OCI-M1 (cell line): Measurements from ENCODE around the gene CEP43.

ENCODE experiments used
- DNase-seq: peaks from one replicate; lab custom pipeline; 2025; lab: John Stamatoyannopoulos, UW

The CEP43 gene, protein sequence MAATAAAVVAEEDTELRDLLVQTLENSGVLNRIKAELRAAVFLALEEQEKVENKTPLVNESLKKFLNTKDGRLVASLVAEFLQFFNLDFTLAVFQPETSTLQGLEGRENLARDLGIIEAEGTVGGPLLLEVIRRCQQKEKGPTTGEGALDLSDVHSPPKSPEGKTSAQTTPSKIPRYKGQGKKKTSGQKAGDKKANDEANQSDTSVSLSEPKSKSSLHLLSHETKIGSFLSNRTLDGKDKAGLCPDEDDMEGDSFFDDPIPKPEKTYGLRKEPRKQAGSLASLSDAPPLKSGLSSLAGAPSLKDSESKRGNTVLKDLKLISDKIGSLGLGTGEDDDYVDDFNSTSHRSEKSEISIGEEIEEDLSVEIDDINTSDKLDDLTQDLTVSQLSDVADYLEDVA

DNA sequence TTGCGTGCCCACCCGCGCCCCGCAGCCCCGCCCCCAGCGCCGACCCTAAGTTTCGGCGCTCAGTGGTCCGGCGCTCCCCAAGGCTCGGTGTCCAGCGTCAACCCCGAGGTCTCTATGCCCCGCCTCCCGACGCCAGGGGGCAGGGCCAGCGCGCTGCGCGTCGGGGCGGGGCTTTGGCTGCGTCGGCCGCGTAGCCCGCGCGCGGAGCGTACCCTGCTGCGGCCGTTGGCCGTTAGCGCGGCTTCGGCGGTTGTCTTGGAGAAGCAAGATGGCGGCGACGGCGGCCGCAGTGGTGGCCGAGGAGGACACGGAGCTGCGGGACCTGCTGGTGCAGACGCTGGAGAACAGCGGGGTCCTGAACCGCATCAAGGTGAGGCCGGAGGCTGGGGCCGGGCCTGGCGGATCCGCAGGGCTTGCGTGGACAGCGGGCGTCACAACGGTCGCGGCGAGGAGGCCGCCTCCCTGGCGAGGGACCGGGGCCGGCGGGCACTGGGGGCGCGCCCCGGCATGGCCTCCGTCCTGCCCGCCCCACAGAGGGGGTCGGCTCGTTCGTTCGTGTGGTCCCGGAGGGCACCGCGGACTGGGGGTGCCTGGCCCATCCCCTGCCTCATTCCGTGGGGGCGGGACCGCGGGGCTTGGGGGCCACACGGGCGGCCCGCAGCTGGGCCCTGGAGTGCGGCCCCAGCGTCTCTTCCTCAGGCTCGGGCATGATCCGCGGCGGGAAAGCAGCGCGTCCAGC, at the start of gene CEP43:
CEP43 (plus strand) TSS at position 253 of the 739 bp plus-strand sequence; CDS start at position 269, 16 bp downstream.
- DNase-seq: peak; percentile 98

DNA sequence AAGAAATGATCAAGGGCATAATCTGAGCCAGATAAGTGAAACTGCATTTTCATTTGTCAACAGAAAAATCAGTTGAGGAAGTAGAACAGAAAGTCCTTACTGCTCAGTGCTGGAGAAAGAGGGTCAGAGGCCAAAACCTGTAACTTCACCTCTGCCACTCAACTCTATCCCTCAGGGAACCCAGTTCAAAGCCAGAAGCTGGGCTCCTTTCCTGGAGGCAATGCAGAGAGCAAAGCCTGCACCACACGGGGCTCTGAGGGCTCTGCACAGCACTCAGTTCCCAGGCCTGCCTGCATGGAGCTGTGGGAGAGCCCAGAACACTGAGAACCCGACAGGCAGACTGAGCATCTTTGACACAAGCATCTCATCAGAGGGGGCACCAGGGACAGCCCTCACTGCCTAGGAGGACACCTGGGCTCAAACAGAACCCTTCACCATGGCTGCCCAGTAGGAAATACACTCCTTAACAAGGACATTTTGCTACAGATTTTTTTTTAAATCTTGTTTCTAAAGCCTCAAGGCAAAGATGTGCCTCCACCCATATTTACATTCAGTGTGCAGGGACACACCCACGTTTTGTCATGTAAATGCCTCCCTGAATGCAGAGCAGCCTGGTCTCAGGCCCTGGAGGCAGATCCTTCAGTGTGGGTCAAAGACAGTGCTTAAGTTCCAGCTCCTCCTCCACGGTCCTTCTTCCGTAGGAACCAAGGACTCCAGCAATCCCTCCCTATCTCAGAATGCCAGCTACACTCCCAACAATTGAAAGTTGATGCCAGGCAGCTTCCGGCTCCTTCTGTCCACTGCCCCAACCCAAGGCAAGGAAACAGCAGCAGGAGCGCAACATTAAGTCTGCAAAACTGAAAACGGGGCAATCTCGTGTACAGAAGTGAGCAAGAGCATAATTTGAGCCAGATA, 49.4 kb upstream of the CEP43 start:
- no peak for DNase-seq

DNA sequence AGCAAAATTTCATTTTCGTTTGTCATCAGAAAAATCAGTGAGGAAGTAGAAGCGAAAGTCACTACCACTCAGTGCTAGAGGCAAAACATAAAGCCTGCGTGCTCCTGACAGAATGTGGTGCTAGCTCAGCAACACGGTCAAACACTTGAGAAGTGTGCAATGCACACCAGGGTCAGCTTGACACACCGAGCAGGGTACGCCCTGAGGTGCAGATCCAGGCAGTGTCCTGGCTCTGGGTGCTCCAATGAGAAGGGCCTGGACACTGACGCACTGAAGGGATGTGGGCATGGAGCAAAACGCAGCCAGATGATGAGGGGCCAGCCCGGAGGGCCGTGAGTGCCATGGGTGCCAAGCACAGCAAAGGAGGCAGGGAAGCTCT, 48.8 kb upstream of the CEP43 start:
- DNase-seq: no peak

DNA sequence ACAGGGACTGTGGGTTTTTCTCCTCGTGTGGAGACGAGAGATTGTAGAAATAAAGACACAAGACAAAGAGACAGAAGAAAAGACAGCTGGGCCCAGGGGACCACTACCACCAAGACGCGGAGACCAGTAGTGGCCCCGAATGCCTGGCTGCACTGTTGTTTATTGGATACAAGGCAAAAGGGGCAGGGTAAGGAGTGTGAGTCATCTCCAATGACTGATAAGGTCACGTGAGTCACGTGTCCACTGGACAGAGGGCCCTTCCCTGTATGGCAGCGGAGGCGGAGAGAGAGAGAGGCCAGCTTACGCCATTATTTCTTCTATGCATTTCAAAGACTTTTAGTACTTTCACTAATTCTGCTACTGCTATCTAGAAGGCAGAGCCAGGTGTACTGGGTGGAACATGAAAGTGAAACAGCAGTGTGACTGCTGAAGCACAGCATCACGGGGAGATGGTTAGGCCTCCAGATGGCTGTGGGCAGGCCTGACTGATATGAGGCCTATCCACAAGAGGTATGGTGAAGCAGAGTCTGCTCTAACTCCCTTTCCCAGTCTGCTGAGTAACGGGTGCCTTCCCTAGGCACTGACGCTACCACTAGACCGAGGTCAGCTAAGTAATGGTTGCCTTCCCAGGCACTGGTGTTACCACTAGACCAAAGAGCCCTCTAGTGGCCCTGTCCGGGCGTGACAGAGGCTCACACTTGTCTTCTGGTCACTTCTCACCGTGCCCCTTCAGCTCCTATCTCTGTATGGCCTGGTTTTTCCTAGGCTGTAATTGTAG, 48.1 kb upstream of the CEP43 start:
- DNase-seq: peak; percentile 95

DNA sequence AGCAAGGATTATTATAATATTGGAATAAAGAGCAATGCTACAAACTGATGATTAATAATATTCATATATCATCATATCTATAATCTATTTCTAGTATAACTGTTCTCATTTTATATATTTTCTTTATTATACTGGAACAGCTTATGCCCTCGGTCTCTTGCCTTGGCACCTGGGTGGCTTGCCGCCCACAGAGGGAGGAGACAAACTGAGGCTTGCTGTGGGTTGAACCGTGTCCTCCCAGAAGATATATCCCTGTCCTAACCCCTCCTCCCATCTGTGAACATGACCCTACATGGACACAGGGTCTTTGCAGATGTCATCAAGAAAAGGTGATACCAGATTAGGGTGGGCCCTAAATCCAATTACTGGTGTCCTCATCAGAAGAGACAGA, 47.5 kb upstream of the CEP43 start:
- no peak for DNase-seq

DNA sequence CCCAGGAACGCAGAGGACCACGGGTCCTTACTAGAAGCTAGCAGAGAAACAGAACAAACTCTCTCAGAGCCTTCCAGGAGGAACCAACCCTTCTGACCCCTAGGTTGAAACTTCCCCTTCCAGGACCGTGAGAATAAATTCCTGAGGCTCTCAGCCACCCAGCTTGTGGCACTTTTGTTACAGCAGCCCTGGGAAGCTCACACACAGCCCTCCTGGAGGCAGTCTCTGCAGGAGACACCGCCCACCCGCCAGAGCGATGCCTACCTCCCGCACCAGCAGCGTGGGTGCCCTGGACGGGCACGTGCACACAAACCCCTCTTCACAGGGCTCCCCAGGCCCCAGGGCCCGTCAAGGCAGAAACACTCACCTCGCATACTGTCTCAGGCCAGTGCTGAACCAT, 47.1 kb upstream of the CEP43 start:
- no peak for DNase-seq

DNA sequence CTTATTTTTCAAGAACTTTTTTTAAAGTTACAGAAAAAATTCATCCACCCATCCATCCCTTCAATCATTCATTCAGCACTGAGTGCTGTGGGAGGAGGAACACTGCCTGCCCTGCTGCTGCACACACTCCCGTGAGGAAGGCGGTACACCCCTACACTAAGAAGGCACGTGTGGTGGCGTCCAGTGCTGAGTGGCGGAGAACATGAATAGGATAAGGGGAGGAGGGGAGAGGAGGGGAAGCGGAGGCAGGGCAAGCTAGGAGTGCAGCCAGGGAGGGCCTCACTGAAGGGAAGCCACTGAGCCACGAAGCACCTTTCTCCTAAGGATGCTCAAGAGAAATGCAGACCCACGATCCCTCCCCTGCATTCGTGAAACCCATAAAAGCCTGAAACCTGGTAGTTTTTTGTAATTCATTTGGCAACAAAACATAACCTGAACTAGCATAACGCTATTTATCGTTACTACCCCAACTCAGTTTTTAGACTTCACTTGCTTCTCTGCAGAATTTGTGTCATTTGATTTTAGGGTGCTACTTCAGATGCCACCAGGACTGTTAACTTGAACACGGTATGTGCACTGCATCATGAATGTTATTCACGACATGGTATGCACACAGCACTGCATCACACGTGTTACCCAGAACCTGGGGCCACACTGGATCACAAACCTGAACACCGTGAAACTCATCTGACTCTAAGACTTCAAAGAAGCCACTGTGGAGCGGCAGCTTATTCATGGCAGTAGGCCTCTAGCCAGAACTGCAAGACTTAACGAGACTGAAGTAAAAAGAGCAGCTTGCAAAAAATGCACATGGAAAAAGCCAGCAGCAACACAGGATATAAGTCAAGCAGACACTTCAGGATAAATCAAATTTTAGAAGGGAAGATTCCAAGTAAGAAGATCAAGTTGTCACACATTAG, 46.4 kb upstream of the CEP43 start:
- no peak for DNase-seq

DNA sequence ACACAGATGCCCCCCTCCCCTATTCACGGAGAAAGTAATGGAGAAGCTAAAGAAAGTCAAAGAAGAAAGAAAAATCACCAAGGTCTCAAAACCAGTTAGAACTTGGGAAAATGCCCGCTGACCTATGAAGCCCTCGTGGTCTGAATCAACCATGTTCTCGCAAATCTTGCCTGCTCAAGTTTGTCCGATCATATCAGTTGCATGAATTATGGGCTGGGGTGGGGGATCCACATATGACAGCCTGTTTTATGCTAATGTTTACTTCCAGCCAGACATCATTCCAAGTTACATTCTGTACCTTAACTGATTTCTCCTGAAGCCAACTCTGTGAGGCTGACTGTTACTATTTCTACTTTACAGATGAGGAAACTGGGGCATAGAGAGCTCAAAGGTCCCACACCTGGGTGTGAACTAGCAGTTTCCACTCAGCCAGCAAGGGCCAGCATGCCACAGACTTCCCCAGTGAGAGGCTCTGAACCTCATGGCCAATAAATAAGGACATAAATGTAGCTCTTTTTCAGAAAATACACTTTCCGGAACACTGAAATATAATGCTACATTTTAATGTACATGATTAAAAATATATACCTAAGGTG, 45.0 kb upstream of the CEP43 start:
- DNase-seq: no peak

DNA sequence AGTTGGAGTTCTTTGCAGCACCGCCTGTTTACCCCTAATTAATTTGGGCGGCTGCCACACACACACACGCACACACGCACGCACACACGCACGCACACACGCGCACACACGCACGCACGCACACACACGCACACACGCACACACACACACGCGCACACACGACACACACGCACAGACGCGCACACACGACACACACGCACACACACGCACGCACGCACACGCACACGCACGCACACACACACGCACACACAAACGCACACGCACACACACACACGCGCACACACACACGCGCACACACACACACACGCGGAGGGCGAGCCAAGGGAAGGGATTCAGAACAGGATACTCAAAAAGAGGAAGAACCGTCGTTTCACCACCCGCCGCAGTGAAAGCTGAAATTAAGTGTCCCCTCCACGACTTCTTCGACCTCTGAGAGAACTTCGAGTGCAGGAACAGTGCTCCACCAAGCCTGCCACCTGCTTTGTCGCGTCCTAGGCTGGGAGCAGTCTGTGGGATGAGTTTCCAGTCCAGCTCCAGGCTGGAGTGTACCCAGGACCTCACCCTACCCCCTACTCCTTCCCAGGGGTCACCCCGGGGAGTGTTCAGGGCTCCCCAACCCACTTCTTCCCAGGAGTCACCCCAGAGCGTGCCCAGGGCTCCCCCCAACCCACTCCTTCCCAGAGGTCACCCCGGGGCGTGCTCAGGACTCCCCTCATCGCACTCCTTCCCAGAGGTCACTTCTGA, 43.9 kb upstream of the CEP43 start:
- DNase-seq: peak; percentile 83

DNA sequence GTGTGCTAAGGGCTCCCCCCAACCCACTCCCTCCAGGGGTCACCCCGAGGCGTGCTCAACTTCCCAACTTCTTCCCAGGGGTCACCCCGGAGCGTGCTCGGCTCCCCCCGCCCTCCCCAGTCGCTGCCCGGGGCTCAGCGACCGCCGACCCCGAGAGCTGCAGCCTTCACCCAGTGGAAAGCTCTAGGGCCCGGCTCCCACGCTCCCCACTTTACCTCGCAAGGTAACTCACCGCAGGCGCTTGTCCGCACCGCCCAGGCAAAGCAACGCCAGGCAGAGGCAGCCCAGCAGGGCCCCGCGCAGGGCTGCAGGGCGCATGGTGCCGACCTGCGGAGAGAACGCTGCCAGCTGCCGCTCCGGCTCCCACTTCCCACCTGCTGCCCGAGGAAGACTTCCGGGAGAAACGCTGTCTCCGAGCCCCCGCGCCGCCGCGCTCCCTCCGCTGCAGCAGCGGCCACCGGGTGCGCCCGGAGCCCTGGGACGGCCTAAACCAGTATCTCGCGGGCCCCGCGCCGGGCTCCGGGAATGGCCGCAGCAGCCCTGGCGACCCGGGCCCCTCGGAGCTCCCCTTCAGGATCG, 43.2 kb upstream of the CEP43 start:
- no peak for DNase-seq

DNA sequence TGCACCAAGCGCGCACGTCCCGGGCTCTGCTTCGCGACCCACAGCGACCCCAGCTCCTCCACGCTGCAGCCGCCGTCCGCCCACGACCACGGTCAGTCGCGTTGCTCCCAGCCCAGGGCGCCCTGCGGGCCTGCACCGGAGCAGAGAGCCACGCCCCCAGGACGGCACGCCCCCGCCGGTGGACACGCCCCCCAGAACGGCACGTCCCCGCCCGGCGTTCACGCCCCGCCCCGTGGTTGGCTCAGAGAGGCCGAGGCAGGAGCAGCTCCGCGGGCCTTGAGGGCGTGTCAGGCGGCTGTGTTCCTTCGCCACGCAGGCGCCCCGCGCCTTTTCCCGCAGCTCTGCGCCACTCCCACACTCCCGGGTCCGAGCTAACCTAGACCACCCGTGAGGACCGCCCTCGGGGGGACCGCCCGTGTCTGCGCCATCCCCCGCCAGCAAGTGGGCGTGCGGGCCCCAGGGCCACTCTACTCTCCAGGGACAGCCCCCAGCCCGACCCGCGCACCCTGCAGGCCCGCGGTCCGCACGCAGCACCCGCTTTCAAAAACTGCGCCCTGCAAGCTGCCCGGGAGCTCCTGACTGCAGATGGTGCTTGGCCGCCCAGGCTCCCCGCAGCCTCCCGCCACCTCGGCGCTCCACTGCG, 42.6 kb upstream of the CEP43 start, which contains the start of gene RNASET2:
RNASET2 (minus strand) TSS at position 107 of the 643 bp plus-strand sequence. CDS start 368 bp downstream, outside the sequence.
- DNase-seq: peak; percentile 94

DNA sequence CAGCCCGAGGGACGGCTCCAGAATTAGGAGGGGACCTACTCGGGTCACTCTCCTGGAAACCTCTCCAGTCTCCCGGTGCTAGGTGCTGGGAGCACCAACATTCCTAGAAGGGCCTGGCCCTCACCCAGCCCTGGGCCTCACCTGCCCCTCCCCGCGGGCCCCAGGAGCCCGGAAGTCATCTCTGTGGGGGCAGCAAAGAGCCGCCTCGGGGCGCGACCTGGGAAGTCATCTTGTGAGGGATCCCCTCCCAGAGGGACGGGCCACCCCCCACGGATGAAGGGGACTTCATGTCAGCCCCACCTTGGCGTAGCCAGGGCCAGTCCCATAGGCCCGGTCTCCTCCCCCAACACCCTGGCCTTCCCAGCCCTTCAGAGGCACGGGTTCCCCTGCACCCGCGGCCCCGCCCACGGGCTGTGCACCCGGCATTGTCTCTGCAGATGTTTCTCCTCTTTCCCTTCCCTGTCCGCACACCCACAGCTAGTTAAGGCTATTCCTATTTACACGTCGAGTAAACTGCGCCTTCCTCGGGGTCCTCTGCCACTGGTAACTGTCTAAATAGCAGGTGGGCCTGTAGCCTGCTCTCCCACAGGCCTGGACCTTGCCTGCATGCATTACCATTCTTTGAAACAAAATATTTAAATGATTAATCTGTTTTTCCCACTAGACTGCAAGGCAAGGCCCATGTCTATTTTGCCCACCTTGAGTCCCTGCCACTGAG, 42.0 kb upstream of the CEP43 start:
- no peak for DNase-seq

DNA sequence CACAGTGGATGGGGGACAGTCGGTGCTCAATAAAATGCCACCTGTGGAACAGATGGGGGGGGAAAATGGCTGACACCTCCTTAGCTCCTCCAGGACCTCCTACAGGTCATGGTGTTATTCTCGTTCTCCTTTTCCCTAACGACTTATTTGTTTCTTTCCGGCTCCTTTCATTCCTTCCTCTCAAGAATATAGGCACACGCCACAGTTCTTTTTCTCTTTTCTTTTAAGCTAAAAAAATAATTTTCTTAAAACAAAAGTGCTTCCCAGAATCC, 41.5 kb upstream of the CEP43 start:
- no peak for DNase-seq

DNA sequence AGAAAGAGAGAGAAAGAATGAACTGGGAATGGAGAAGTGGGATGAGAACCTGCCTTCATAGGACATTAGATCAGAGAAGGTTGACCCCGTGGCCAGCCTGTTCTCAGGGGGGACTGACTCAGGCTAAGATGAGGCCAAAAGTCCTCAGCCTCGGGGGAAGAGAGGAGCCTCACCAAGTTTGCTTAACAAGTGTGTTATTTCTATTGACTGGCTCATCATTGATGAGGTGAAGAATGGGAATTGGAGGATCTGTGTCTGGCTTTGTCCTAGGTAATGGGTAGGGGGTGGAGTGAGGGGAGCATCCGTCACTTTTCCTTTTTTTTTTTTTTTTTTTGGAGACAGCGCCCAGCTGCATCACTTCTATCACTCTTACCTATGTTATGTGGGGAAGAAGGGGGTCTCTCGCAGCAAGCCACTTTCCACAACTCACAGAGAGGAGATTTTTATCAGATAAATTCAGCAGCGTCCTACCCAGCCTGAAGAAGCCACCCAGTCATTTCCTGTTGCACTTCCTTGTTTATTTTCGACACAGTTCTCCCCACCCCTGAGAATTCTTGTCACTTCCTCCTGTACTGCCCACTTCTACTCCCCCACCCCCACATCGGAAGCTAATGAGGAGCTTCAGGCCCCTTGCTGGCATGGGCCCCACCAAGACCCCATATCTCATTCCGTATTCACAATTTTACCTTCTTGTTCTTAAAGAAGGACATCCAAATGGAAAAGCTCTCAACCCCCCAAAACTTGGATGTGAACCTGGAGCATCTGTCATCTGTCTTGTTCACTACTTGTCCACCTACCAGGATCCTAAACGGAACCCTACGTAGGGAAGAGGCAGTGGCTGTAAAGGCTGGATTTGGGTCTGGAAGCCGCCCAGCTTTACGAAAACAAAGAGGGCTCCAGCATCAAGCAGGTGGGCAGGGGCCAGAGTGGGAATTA, 40.0 kb upstream of the CEP43 start:
- DNase-seq: peak; percentile 51

DNA sequence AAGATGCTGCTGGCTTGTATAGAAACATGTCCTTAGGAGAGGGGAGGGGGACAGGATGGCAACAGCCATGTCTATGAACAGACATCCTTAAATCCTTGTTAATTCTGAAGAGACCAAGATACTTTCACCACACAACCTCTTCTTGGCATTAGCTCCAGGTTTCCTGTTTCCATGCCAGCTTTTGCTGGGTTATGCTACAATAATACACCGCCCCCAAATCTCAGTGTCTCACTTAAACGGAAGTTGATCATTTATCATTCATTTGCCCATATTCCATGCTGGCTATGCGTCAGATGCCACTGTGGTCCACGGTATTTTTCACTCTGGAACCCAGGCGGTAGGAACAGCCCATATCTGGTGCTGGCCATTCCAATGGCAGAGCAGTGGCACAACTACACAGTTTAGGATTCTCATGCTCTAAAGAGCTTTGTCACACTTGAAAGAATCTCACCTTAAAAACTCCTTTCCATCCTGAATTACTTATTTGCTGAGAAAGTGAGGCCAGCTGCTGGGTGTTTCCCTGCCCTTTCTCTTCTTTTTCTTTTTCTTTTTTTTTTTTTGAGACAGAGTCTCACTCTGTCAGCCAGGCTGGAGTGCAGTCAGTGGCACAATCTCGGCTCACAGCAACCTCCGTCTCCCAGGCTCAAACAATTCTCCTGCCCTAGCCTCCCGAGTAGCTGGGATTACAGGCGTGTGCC, 39.1 kb upstream of the CEP43 start:
- DNase-seq: no peak

DNA sequence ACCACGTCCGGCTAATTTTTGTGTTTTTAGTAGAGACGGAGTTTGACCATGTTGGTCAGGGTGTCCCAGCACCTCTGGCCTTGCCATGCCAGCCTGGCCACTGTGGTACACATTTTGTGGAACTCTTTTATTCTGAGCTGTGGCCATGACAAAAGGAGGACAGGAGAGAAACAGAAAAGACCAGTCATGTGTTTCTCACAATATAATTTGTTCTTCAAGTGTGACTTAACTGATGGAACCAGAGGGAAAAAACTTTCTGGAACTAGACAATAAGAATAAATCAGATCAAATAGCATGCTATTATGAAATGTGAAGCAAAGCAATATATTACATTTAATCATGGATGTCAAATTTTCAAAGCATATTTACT, 38.6 kb upstream of the CEP43 start:
- no peak for DNase-seq
